Mesenchymal stem cell (in vitro differentiated cells and primary cell): ENCODE measurements around the gene ZNF821.

Source experiments
- DNase-seq: peaks from one replicate; pipeline ENCODE4 v3.0.0-alpha.2; 2013
- H2AFZ ChIP-seq: one replicate; pipeline ENCODE4 v1.6.1; 2013; ENCODE audit warnings: low read depth, mild to moderate bottlenecking, control low read depth, inconsistent platforms, low read length, moderate library complexity
- H2AK5ac ChIP-seq: 2 replicates; pipeline ENCODE4 v1.6.1; 2013; ENCODE audit warnings: low read length, moderate library complexity, mild to moderate bottlenecking, inconsistent platforms; ENCODE audit not compliant: severe bottlenecking
- H2BK120ac ChIP-seq: one replicate; pipeline ENCODE4 v1.6.1; 2013; ENCODE audit warnings: low read depth, mild to moderate bottlenecking, inconsistent platforms, low read length, moderate library complexity
- H2BK12ac ChIP-seq, 2 experiments: one replicate each; pipeline ENCODE4 v1.6.1; 2013; ENCODE audit warnings: inconsistent platforms in 2 of 2, low read length in 2 of 2, mild to moderate bottlenecking in 2 of 2, moderate library complexity in 2 of 2, control low read depth in 1 of 2
- H2BK15ac ChIP-seq: one replicate; pipeline ENCODE4 v1.6.1; 2013; ENCODE audit warnings: mild to moderate bottlenecking, low read depth, inconsistent platforms; ENCODE audit not compliant: poor library complexity, severe bottlenecking
- H2BK5ac ChIP-seq: 2 replicates; pipeline ENCODE4 v1.6.1; 2013; ENCODE audit warnings: low read depth, mild to moderate bottlenecking, low read length, control low read depth, inconsistent platforms; ENCODE audit not compliant: poor library complexity, severe bottlenecking
- H3K14ac ChIP-seq, 2 experiments: one replicate each; pipeline ENCODE4 v1.6.1; 2013; ENCODE audit warnings: inconsistent platforms in 2 of 2, low read length in 2 of 2, control low read depth in 1 of 2, mild to moderate bottlenecking in 1 of 2, moderate library complexity in 1 of 2
- H3K18ac ChIP-seq, 2 experiments: one replicate each; pipeline ENCODE4 v1.6.1; 2013; ENCODE audit warnings: inconsistent platforms in 2 of 2, low read length in 2 of 2, control low read depth in 1 of 2, low read depth in 1 of 2, mild to moderate bottlenecking in 1 of 2
- H3K23ac ChIP-seq, 2 experiments: one replicate each; pipeline ENCODE4 v1.6.1; 2013; ENCODE audit warnings: inconsistent platforms in 2 of 2, low read length in 2 of 2, mild to moderate bottlenecking in 2 of 2, moderate library complexity in 2 of 2, control low read depth in 1 of 2
- H3K27ac ChIP-seq: 2 replicates; pipeline ENCODE4 v1.5.1; 2013; ENCODE audit warnings: mild to moderate bottlenecking, moderate library complexity, low read length, control low read depth, inconsistent platforms; ENCODE audit not compliant: poor library complexity, severe bottlenecking
- H3K27me3 ChIP-seq, 2 experiments: 2 replicates each; pipeline versions ENCODE4 v1.6.1 to v1.7.0; 2013; ENCODE audit warnings: low read length in 2 of 2, mild to moderate bottlenecking in 2 of 2, moderate library complexity in 2 of 2, control low read depth in 1 of 2, inconsistent platforms in 1 of 2; ENCODE audit not compliant: control insufficient read depth in 1 of 2, insufficient read depth in 1 of 2
- H3K36me3 ChIP-seq, 2 experiments: 2 replicates each; pipeline versions ENCODE4 v1.6.1 to v1.7.0; 2013; ENCODE audit warnings: low read length in 2 of 2, control low read depth in 1 of 2, inconsistent platforms in 1 of 2, low read depth in 1 of 2, mild to moderate bottlenecking in 1 of 2; ENCODE audit not compliant: insufficient read depth in 2 of 2, control insufficient read depth in 1 of 2
- H3K4ac ChIP-seq, 2 experiments: one replicate each; pipeline ENCODE4 v1.6.1; 2013; ENCODE audit warnings: inconsistent platforms in 2 of 2, low read length in 2 of 2, mild to moderate bottlenecking in 2 of 2, moderate library complexity in 2 of 2, control low read depth in 1 of 2, low read depth in 1 of 2
- H3K4me1 ChIP-seq: 2 replicates; pipeline ENCODE4 v1.6.1; 2013; ENCODE audit warnings: low read depth, low read length, control low read depth; ENCODE audit not compliant: control insufficient read depth, insufficient read depth
- H3K4me2 ChIP-seq: 2 replicates; pipeline ENCODE4 v1.6.1; 2013; ENCODE audit warnings: low read length, mild to moderate bottlenecking, inconsistent platforms; ENCODE audit not compliant: poor library complexity, severe bottlenecking
- H3K4me3 ChIP-seq, 2 experiments: 2 replicates each; pipeline versions ENCODE4 v1.5.1 to v1.7.0; 2013; ENCODE audit warnings: low read length in 2 of 2, mild to moderate bottlenecking in 2 of 2, control low read depth in 1 of 2, low read depth in 1 of 2; ENCODE audit not compliant: insufficient read depth in 1 of 2
- H3K79me1 ChIP-seq: replicated peaks from 2 replicates; pipeline ENCODE4 v1.6.1; 2013; ENCODE audit warnings: mild to moderate bottlenecking, control low read depth, low read length, inconsistent platforms; ENCODE audit not compliant: poor library complexity, severe bottlenecking
- H3K9ac ChIP-seq: 2 replicates; pipeline ENCODE4 v1.7.0; 2013; ENCODE audit warnings: mild to moderate bottlenecking, low read length, moderate library complexity
- H3K9me3 ChIP-seq: 2 replicates; pipeline ENCODE4 v1.7.0; 2013; ENCODE audit warnings: mild to moderate bottlenecking, low read length; ENCODE audit not compliant: control insufficient read depth
- H4K8ac ChIP-seq: one replicate; pipeline ENCODE4 v1.6.1; 2013; ENCODE audit warnings: inconsistent platforms, mild to moderate bottlenecking, low read length, moderate library complexity
- H4K91ac ChIP-seq: one replicate; pipeline ENCODE4 v1.6.1; 2013; ENCODE audit warnings: mild to moderate bottlenecking, low read length, inconsistent platforms
- WGBS: methylation state at CpG from one replicate; pipeline ENCODE4 v1.1.7; 2013; ENCODE audit warnings: mixed read lengths; 5-methylcytosine and 5-hydroxymethylcytosine counted together

ZNF821 gene

GRCh38 chr16:71917900-71918299 is 33.9 kb upstream of the ZNF821 start:
- Histone ChIP-seq H2AFZ (no peak overlapping the region), H3K4me1 (peaks cover 6% of the 10 kb centered on the region), H4K91ac (no peak overlapping the region), H3K9me3 (peaks cover 17% of the 10 kb centered on the region), H3K23ac (no peak overlapping the region), H2BK120ac (no peak overlapping the region), H3K9ac (no peak overlapping the region), H2BK5ac (no peak overlapping the region), H3K14ac (no peak overlapping the region), H3K4me2 (no peak overlapping the region), H3K4me3 (no peak overlapping the region), H2AK5ac (no peak overlapping the region), H4K8ac (no peak overlapping the region), H3K36me3 (peaks cover 39 to 65% of the 10 kb centered on the region in 2 experiments), H3K18ac (no peak overlapping the region), H2BK15ac (no peak overlapping the region), H3K27ac (no peak overlapping the region), H3K79me1 (peaks cover 20% of the 10 kb centered on the region), H3K4ac (no peak overlapping the region), H2BK12ac (no peak overlapping the region), H3K27me3 (no peaks in the 10 kb centered on the region)
- 27% methylated on average over 4 of the region's 6 CpGs for WGBS
- peak; percentile 76 for DNase-seq

GRCh38 chr16:71916397-71916920 is 32.5 kb upstream of the ZNF821 start:
- H3K4me2 ChIP-seq = no peak overlapping the region
- H3K23ac ChIP-seq = no peak overlapping the region
- H2BK120ac ChIP-seq = no peak overlapping the region
- no peak overlapping the region for H3K9ac ChIP-seq
- no peak for DNase-seq
- no peaks in the 10 kb centered on the region for H3K27me3 ChIP-seq
- peaks cover 32 to 55% of the 10 kb centered on the region in 2 experiments for H3K36me3 ChIP-seq
- no peak overlapping the region for H3K27ac ChIP-seq
- H2BK15ac ChIP-seq = no peak overlapping the region
- H2BK5ac ChIP-seq = no peak overlapping the region
- H2AFZ ChIP-seq = no peak overlapping the region
- H3K4me1 ChIP-seq = peaks cover 9% of the 10 kb centered on the region
- no peak overlapping the region for H4K91ac ChIP-seq
- H3K79me1 ChIP-seq = peaks cover 15% of the 10 kb centered on the region
- no peak overlapping the region for H3K18ac ChIP-seq
- no peak overlapping the region for H2BK12ac ChIP-seq
- WGBS = 98% methylated on average over 8 of the region's 11 CpGs
- no peak overlapping the region for H4K8ac ChIP-seq
- peaks cover 17% of the 10 kb centered on the region for H3K9me3 ChIP-seq
- H3K4ac ChIP-seq = no peak overlapping the region
- H2AK5ac ChIP-seq = no peak overlapping the region
- no peak overlapping the region for H3K14ac ChIP-seq
- H3K4me3 ChIP-seq = no peak overlapping the region

GRCh38 chr16:71915350-71915749 is 31.4 kb upstream of the ZNF821 start:
- Histone ChIP-seq H3K9ac (no peak overlapping the region), H3K18ac (no peak overlapping the region), H3K4me2 (no peak overlapping the region), H3K79me1 (peaks cover 10% of the 10 kb centered on the region), H3K23ac (no peak overlapping the region), H3K4me3 (no peak overlapping the region), H3K27ac (no peak overlapping the region), H4K91ac (no peak overlapping the region), H3K36me3 (peaks cover 26 to 43% of the 10 kb centered on the region in 2 experiments), H2AFZ (no peak overlapping the region), H2AK5ac (no peak overlapping the region), H3K4ac (no peak overlapping the region), H2BK120ac (no peak overlapping the region), H3K14ac (no peak overlapping the region), H3K9me3 (peaks cover 10% of the 10 kb centered on the region), H4K8ac (no peak overlapping the region), H2BK5ac (no peak overlapping the region), H2BK12ac (no peak overlapping the region), H3K27me3 (no peaks in the 10 kb centered on the region), H3K4me1 (peaks cover 9% of the 10 kb centered on the region), H2BK15ac (no peak overlapping the region)
- no peak for DNase-seq
- WGBS = 83% methylated on average over 1 of the region's 2 CpGs

- no peak overlapping the region for H4K8ac ChIP-seq
- H3K4me1 ChIP-seq = peaks cover 11% of the 10 kb centered on the region
- H3K4me3 ChIP-seq = no peak overlapping the region
- no peak overlapping the region for H3K18ac ChIP-seq
- no peak overlapping the region for H2AK5ac ChIP-seq
- H3K4me2 ChIP-seq = no peak overlapping the region
- H3K9ac ChIP-seq = no peak overlapping the region
- peaks cover 23 to 39% of the 10 kb centered on the region in 2 experiments for H3K36me3 ChIP-seq
- H2AFZ ChIP-seq = no peak overlapping the region
- H2BK120ac ChIP-seq = no peak overlapping the region
- H3K27ac ChIP-seq = no peak overlapping the region
- H4K91ac ChIP-seq = no peak overlapping the region
- no peak overlapping the region for H2BK15ac ChIP-seq
- no peak for DNase-seq
- no peaks in the 10 kb centered on the region for H3K27me3 ChIP-seq
- no peak overlapping the region for H2BK5ac ChIP-seq
- H2BK12ac ChIP-seq = no peak overlapping the region
- H3K79me1 ChIP-seq = peaks cover 9% of the 10 kb centered on the region
- 74% methylated on average over 2 of the region's 2 CpGs for WGBS
- H3K23ac ChIP-seq = no peak overlapping the region
- no peak overlapping the region for H3K14ac ChIP-seq
- H3K4ac ChIP-seq = no peak overlapping the region
- peaks cover 5% of the 10 kb centered on the region for H3K9me3 ChIP-seq
Measured at GRCh38 chr16:71914802-71915201, 30.8 kb upstream of the ZNF821 start.
